ENCODE measurements around the gene OSMR. TPM values are rescaled to one million over a fixed set of nuclear protein-coding genes. Genes with fewer than 3 reads are reported as not detected.

The OSMR gene
- polyA plus RNA-seq, 2 of the 4 experiments (the other 2 are of a cell fraction) = 58.5 to 92.4 TPM

DNA sequence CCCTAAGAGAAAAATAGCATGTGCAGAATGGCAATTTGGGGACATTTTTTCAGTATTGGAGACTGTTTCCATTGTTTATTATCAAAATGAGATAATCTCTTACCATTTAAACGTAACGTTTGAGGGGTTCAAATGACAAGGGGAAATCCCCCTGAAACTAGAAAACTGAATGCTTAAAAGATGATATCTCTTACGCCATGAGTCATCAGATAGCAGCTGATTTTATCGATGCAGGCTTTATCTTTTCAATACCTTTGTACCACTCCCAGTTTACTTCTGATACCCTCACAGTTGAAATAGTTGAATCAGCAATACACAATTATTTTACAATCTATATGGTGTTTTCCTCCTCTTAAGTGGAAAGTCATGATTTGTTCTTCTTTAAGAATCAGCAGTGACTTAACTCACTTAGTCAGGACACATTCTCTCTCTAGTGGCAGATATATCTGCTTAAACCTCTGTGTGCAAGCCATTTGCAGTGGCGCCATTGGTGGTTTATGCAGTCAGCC lies 29.2 kb downstream of the OSMR start:
- POLR2A ChIA-PET = no interaction called here
- no peak for FAIRE-seq
- DNase-seq (ENCODE audit: low read depth in 1 of 2, low spot score in 1 of 2) = no peak

DNA sequence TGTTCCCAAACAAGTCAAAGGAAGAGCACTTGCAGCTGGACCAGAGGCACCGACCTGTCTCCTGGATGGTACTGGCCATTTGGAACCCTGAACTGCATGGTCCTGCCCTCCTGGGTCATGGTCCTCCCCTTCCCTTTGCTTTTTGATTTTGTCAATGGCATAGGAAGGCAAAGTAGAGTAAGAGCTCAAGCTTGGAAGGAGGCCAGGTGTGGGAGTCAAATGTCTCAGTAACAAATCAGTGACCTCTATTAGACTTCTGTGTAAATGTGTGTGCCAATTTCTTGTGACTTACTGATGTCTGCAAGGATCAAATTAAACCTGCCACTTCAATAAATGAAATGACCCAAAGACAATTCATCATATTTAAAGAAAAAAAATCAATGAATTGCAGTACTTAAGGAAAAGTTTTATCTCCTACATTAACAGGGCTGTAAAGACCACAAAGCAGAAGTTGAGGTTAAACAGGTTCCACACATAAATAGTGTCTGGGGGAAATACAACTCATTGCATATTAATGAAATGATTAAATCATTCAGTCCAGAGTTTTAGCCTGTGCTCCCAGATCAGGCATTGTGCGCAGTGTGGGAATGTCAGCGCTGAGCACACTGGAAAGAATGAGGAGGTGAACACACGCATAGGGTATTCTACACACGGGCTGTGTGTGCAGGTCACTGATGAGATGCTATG lies 32.7 kb downstream of the OSMR start:
- WGBS (ENCODE audit: missing lambda C conversion rate) = 99% methylated on average over 5 of the region's 5 CpGs
- no peak overlapping the region for H3K4me3 ChIP-seq
- H3K9me3 ChIP-seq = no peaks in the 10 kb centered on the region
- H3K27ac ChIP-seq = peak overlapping the region in 1 of 2 experiments; percentile 11; a peak in 1 of 6 replicates
- no peak for TF ChIP-seq FOXS1 (CRISPR knock-in tag; IDR thresholded peaks at IDR 0.05)
- no peak for DNase-seq (ENCODE audit: low read depth in 1 of 2, low spot score in 1 of 2)
- ChIA-PET POLR2A (no interaction called here), CTCF (interaction anchor here (0.9 kb wide), 1 partner anchor 14 kb away, joined by 3 read pairs; no protein-coding TSS in a partner anchor)
- ATAC-seq = no peak; a peak in 1 of 6 replicates
- peaks cover 23% of the 10 kb centered on the region for H3K4me1 ChIP-seq
- no peak overlapping the region for H3K4me2 ChIP-seq
- no peak for FAIRE-seq

More for the DNA sequence above, 29.2 kb downstream of the OSMR start:
- CTCF ChIA-PET = interaction anchor here (1.7 kb wide), 1 partner anchor 47 kb away, joined by 4 read pairs; no protein-coding TSS in a partner anchor
- Histone ChIP-seq H3K4me2 (no peak overlapping the region), H3K9me3 (no peaks in the 10 kb centered on the region), H3K4me1 (peaks cover 53% of the 10 kb centered on the region), H3K27ac (peak overlapping the region in 1 of 2 experiments; percentile 90; a peak in 3 of 6 replicates), H3K4me3 (no peak overlapping the region)
- WGBS (ENCODE audit: missing lambda C conversion rate) = 83% methylated on average over 5 of the region's 5 CpGs
- no peak for ATAC-seq
- TF ChIP-seq SREBF2 (IDR thresholded peaks at IDR 0.05) (no peak), FOSL2 (IDR thresholded peaks at IDR 0.05) (no peak), FOSL2 (CRISPR knock-in tag; IDR thresholded peaks at IDR 0.05) (0 out of 2 replicates have a peak, but pooled peaks have one; percentile 26), RNF2 (IDR thresholded peaks at IDR 0.05; ENCODE audit: borderline replicate concordance, low read depth) (no peak), ZFP36 (IDR thresholded peaks at IDR 0.05; ENCODE audit: borderline replicate concordance, partially characterized antibody) (no peak)

DNA sequence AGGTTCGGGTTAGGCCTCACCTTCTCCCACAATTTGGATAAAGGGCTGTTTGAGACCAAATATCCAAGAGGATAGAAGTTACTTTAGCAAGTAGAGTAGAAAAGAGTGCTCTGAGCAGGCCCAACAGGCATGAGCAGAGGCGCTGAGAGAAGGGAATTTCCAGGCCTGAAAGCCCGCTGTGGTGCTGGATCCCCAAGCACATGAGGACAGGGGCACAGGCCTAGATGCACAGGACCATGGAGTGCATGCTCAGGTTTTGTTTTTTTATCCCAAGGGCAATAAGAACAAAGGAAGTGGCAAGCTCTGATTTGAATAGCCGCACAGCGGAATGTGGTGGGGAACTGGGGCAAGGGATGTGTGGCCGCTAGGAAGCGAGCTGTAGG lies 33.3 kb downstream of the OSMR start:
- no peak for ATAC-seq
- FAIRE-seq = no peak
- Histone ChIP-seq H3K4me2 (no peak overlapping the region), H3K9me3 (no peaks in the 10 kb centered on the region), H3K27ac (no peak overlapping the region), H3K4me3 (no peak overlapping the region), H3K4me1 (peaks cover 19% of the 10 kb centered on the region)
- TF ChIP-seq JUNB (IDR thresholded peaks at IDR 0.05) = no peak
- no peak for TF ChIP-seq NPAS2 (CRISPR knock-in tag; IDR thresholded peaks at IDR 0.05; ENCODE audit: borderline replicate concordance)
- TF ChIP-seq HOXB13 (CRISPR knock-in tag; IDR thresholded peaks at IDR 0.05; ENCODE audit: low read depth) = no peak
- TF ChIP-seq RNF2 (IDR thresholded peaks at IDR 0.05; ENCODE audit: borderline replicate concordance, low read depth) = no peak
- TF ChIP-seq SMC3 (IDR thresholded peaks at IDR 0.05) = no peak
- no peak for TF ChIP-seq CEBPB (IDR thresholded peaks at IDR 0.05)
- TF ChIP-seq RAD21 (conservative IDR thresholded peaks at IDR 0.05 in 1 of 2, IDR thresholded peaks at IDR 0.05 in 1 of 2) = no peak
- no peak for TF ChIP-seq NFE2L2 (conservative IDR thresholded peaks at IDR 0.05; ENCODE audit: low read length)
- TF ChIP-seq EP300 (IDR thresholded peaks at IDR 0.05) = no peak
- no peak for TF ChIP-seq RFX5 (IDR thresholded peaks at IDR 0.05)
- POLR2A ChIA-PET = no interaction called here
- CTCF ChIA-PET = interaction anchor here (0.9 kb wide), 1 partner anchor 14 kb away, joined by 3 read pairs; no protein-coding TSS in a partner anchor
- DNase-seq (ENCODE audit: low read depth in 1 of 2, low spot score in 1 of 2) = no peak
- 94% methylated on average over 7 of the region's 7 CpGs for WGBS (ENCODE audit: missing lambda C conversion rate)

DNA sequence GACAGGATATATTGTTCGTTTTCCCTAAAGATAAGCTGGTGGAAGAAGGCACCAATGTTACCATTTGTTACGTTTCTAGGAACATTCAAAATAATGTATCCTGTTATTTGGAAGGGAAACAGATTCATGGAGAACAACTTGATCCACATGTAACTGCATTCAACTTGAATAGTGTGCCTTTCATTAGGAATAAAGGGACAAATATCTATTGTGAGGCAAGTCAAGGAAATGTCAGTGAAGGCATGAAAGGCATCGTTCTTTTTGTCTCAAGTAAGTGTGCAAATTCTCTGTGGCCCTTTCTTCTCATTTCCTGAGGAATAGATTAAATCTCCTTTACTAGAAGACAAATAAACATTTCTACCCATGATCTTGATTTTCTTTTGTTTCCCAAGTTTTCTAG lies 38.0 kb downstream of the OSMR start:
- H3K9me3 ChIP-seq = no peaks in the 10 kb centered on the region
- DNase-seq (ENCODE audit: low read depth in 1 of 2, low spot score in 1 of 2) (no peak), FAIRE-seq (peak; percentile 7), ATAC-seq (no peak)
- POLR2A ChIA-PET = no interaction called here
- TF ChIP-seq FOSB (CRISPR knock-in tag; IDR thresholded peaks at IDR 0.05) (no peak), JUN (IDR thresholded peaks at IDR 0.05) (no peak), BHLHE40 (IDR thresholded peaks at IDR 0.05; ENCODE audit: low read depth, low read length) (no peak), KDM1A (IDR thresholded peaks at IDR 0.05; ENCODE audit: low read depth) (no peak), SMC3 (IDR thresholded peaks at IDR 0.05) (no peak), NR3C1 (IDR thresholded peaks at IDR 0.05) (no peak), MAZ (IDR thresholded peaks at IDR 0.05; ENCODE audit: borderline replicate concordance, low read depth, low read length) (no peak)
- TF ChIP-seq, protein P1, sequence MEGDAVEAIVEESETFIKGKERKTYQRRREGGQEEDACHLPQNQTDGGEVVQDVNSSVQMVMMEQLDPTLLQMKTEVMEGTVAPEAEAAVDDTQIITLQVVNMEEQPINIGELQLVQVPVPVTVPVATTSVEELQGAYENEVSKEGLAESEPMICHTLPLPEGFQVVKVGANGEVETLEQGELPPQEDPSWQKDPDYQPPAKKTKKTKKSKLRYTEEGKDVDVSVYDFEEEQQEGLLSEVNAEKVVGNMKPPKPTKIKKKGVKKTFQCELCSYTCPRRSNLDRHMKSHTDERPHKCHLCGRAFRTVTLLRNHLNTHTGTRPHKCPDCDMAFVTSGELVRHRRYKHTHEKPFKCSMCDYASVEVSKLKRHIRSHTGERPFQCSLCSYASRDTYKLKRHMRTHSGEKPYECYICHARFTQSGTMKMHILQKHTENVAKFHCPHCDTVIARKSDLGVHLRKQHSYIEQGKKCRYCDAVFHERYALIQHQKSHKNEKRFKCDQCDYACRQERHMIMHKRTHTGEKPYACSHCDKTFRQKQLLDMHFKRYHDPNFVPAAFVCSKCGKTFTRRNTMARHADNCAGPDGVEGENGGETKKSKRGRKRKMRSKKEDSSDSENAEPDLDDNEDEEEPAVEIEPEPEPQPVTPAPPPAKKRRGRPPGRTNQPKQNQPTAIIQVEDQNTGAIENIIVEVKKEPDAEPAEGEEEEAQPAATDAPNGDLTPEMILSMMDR (IDR thresholded peaks at IDR 0.05) = no peak
- CTCF ChIA-PET = interaction anchor here (1.1 to 1.2 kb wide), 2 partner anchors 38 to 52 kb away, joined by 3 read pairs; no protein-coding TSS in a partner anchor
- H3K4me1 ChIP-seq = no peaks in the 10 kb centered on the region
- H3K4me2 ChIP-seq = no peak overlapping the region
- H3K27ac ChIP-seq = no peak overlapping the region
- 90% methylated on average over 3 of the region's 3 CpGs for WGBS (ENCODE audit: missing lambda C conversion rate)
- H3K4me3 ChIP-seq = no peak overlapping the region

Data from A549 (cell line).